Neural crest cell (in vitro differentiated cells): ENCODE data around the gene EYS. TPM values are rescaled to one million over a fixed set of nuclear protein-coding genes. Genes with fewer than 3 reads are reported as not detected.

ENCODE experiments used
- DNase-seq: peaks from one replicate; pipeline ENCODE4 v3.0.0; 2021; ENCODE audit warnings: low read depth, mixed read lengths, low spot score
- H3K27ac Mint-ChIP-seq: one replicate; pipeline ENCODE4 v1.8.0; 2021; ENCODE audit warnings: mild to moderate bottlenecking, mixed read lengths; ENCODE audit not compliant: unreplicated experiment
- H3K27me3 Mint-ChIP-seq: 2 replicates; pipeline ENCODE4 v1.8.0; 2021; ENCODE audit warnings: low read depth, mild to moderate bottlenecking, mixed read lengths
- H3K36me3 Mint-ChIP-seq: 2 replicates; pipeline ENCODE4 v1.8.0; 2021; ENCODE audit warnings: low read depth, mild to moderate bottlenecking, mixed read lengths
- H3K4me1 Mint-ChIP-seq: 2 replicates; pipeline ENCODE4 v1.8.0; 2021; ENCODE audit warnings: mixed read lengths
- H3K4me3 Mint-ChIP-seq: one replicate; pipeline ENCODE4 v1.8.0; 2021; ENCODE audit warnings: mild to moderate bottlenecking, mixed read lengths
- H3K9me3 Mint-ChIP-seq: 2 replicates; pipeline ENCODE4 v1.8.0; 2021; ENCODE audit warnings: mixed read lengths
- CTCF ChIP-seq: fragments of 200-600 bp; sonication (generic); conservative IDR thresholded peaks from 2 replicates; pipeline ENCODE4 v1.5.0; 2021; ENCODE audit warnings: antibody characterized with exemption, mild to moderate bottlenecking
- total RNA-seq: library from RNA; stranded (reverse); gene quantifications from 2 replicates; pipeline ENCODE4 v1.2.1, GENCODE V29; 2021

Gene EYS
- total RNA-seq, 1 donor from 2014 or later = 0.40 TPM

DNA sequence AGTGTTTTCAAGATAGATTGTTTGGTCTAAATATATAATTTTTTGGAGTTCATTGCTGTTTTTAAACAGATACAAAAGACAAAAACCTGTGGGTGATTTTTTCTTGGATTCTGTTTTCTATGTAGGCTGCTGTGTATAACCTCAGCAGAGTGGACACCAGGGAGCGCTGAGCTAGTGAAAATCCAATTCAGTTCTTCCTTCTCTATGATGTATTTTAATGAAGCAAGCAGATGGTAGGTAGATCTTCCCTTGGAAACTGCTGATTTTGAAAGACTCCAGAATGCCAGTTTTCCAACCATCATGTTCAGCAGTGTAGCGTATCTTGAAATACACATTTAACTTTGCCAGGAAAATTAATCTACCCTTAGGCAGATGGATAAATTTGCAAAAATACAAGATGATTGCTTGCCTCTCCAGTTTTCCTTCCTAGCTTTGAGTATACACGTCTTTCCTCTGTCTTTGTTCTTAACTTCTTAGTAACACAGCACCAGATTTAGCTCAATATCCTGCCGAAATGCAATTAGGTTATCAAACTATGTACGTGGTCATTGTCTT lies 1893.4 kb downstream of the EYS start:
- no peak overlapping the region for H3K4me3 Mint-ChIP-seq
- DNase-seq = no peak
- H3K9me3 Mint-ChIP-seq = no peaks in the 10 kb centered on the region
- H3K36me3 Mint-ChIP-seq = no peaks in the 10 kb centered on the region
- peaks cover 4% of the 10 kb centered on the region for H3K4me1 Mint-ChIP-seq
- no peak for TF ChIP-seq CTCF
- peak overlapping the region; percentile 3 for H3K27ac Mint-ChIP-seq
- H3K27me3 Mint-ChIP-seq = no peaks in the 10 kb centered on the region

DNA sequence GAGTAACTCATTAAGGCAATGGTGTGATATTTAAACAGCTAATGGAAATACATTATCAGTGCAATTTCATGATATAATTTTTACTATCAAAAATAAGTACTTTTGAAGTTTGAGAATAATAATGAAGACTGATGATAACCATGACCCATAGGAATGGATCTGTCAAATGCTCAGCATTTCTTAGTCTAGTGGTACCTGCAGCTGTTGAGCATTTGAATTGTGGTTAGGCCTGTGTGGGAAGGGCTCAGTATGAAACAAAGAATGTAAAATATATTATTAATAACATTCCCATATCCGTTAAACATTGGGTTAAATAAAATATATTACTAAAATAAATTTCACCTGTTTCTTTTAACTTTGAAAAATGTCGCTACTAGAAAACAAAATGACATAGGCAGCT lies 1898.5 kb downstream of the EYS start:
- H3K4me1 Mint-ChIP-seq = no peaks in the 10 kb centered on the region
- no peak for DNase-seq
- no peak overlapping the region for H3K4me3 Mint-ChIP-seq
- no peaks in the 10 kb centered on the region for H3K36me3 Mint-ChIP-seq
- no peaks in the 10 kb centered on the region for H3K27me3 Mint-ChIP-seq
- peaks cover 2% of the 10 kb centered on the region for H3K9me3 Mint-ChIP-seq
- TF ChIP-seq CTCF = no peak
- no peak overlapping the region for H3K27ac Mint-ChIP-seq

DNA sequence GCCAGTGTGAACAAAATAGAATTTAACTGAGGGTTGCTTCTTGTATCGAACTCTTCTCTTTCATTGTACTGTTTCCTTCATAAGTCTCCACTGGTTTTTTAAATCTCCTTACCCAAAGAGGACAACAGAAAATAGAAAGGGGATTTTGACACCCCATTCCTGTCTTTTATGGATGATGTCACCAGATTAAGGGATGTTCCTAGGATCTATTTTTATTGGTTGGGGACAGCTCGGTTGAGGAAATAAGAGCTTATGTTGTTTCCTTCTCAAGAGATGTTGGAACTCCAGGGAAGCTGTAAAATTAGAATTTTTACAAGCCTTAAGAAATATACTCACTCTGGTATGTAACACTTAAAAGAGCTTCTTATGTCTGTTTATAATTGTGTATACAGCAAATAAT lies 1900.0 kb downstream of the EYS start:
- peaks cover 2% of the 10 kb centered on the region for H3K9me3 Mint-ChIP-seq
- no peak for TF ChIP-seq CTCF
- no peak for DNase-seq
- peaks cover 4% of the 10 kb centered on the region for H3K4me1 Mint-ChIP-seq
- H3K27me3 Mint-ChIP-seq = no peaks in the 10 kb centered on the region
- H3K27ac Mint-ChIP-seq = no peak overlapping the region
- H3K36me3 Mint-ChIP-seq = no peaks in the 10 kb centered on the region
- H3K4me3 Mint-ChIP-seq = no peak overlapping the region

DNA sequence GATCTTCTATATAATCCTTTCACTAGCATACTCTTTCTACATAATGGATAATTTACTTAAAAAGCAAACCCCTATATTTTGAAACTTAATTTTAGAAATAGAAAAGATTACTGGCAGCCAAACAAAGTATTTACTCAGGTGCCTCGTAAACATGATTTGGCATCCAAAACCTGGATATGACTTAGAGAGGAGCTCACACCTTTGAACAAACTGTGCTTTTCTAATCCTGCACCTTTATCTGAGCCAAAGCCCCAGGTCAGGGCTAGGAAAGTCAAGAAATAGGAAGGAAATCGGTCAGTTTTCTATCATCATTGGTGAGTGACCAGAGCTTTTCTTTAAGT lies 1900.5 kb downstream of the EYS start:
- H3K9me3 Mint-ChIP-seq = peaks cover 2% of the 10 kb centered on the region
- H3K27ac Mint-ChIP-seq = no peak overlapping the region
- DNase-seq = no peak
- H3K4me1 Mint-ChIP-seq = peaks cover 4% of the 10 kb centered on the region
- no peak overlapping the region for H3K4me3 Mint-ChIP-seq
- H3K36me3 Mint-ChIP-seq = no peaks in the 10 kb centered on the region
- TF ChIP-seq CTCF = no peak
- H3K27me3 Mint-ChIP-seq = no peaks in the 10 kb centered on the region

GRCh38 chr6:63805808-63806572 lies 1901.0 kb downstream of the EYS start:
- Mint-ChIP-seq H3K36me3 (no peaks in the 10 kb centered on the region), H3K9me3 (peaks cover 2% of the 10 kb centered on the region), H3K4me1 (peaks cover 4% of the 10 kb centered on the region), H3K27ac (no peak overlapping the region), H3K4me3 (no peak overlapping the region), H3K27me3 (no peaks in the 10 kb centered on the region)
- no peak for TF ChIP-seq CTCF
- no peak for DNase-seq
